Stimulated activated CD8-positive, alpha-beta memory T cell treated with anti-CD3 and anti-CD28 coated beads, Interleukin-4, amount 100 ng/mL, for 24 hours (primary cell): ENCODE results near the gene SLC11A2.
"Not testable (repeated sequence)": the region's sequence is repeated elsewhere in the genome, so short reads cannot be mapped to it uniquely, and the experiment has no call there.

ENCODE experiments used
- DNase-seq: peaks from one replicate; pipeline ENCODE4 v3.0.0-alpha.2; 2020; ENCODE audit warnings: low read depth

SLC11A2 gene

DNA sequence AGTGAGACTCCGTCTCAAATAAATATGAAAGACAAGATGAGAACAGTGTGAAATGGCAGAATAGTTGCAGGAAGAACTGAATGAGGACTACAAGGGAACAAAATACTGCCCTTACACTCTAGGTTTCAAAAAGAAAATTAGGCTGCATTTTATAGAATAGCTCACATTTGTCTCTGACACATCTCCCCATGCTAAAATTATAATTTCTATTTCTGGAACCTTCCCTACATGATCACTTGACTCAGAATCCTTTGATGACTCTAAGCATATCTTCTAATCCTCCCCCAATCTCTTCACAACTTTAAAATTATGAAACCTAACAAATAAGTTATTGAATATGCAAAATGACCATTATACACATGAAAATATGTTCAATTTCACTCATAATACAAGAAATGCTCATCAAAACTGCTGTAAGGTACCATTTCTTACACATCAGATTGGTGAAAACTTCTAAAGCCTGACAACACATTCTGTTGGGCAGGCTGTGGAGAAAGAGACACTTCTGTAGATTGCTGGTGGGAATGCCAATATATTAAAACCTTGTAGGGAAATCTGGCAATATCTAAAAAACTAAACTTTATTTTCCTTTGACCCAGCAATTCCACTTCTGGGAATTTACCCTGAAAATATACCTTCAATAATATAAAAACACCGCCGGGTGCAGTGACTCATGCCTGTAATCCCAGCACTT is 78.1 kb downstream of the SLC11A2 start:
- no peak for DNase-seq

- DNase-seq = no peak
Measured at GRCh38 chr12:50937653-50938052, 88.5 kb downstream of the SLC11A2 start.

DNA sequence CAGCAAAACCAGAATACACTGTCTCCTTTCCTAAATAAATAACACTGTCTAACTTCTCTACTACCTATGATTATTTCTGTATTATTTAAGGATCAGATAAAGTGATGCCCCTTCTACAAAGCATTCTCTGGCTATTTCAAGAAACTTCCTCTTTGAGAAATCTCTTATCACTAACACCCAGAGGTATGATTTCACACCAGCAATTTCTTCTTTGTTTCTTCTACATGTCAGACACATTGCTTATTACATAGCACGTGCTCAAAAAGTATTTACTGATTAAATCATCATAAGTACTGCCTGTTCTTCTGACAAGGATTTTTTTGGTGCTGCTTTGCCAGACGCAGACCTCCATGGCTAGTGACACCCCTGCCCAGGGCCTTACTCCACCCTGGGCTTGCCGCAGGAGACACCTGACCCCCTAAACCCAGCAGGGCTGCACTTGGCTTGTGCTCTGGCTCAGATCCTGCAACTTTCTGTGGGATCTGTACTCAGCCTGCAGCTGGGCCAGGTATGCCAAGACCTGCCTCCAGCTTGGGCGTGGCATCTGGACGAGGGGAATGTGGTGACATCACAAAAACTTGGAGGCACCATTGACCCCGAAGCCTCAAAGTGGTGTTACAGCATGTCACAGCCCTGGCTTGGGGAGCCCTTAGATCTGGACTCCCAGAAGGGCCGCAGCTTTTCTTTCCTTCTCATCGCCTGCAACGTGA is 89.2 kb downstream of the SLC11A2 start:
- DNase-seq = no peak

GRCh38 chr12:50934981-50935807 is 91.0 kb downstream of the SLC11A2 start:
- DNase-seq = no peak

DNA sequence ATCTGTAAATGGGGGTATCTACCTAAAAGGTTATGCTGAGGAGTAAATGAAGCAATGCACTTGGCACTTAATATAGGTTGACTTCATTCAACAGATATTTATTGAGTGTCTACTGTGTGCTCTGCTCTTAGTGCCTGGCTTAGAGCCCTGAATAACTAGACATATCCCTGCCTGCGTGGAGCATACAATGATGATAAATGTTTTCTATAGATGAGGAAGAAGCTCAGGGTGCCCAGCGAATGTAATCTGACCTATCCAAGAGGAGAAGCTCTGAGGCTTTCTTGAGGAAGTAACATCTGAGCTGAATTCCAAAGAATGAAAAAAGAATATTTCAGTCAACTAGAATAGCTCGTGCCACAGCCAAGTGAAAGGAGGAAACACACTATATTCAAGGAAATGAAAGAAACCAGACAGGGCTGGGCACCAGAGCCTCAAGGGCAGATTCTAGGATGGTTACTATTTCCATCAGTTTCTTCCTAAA is 91.8 kb downstream of the SLC11A2 start:
- DNase-seq = no peak

DNA sequence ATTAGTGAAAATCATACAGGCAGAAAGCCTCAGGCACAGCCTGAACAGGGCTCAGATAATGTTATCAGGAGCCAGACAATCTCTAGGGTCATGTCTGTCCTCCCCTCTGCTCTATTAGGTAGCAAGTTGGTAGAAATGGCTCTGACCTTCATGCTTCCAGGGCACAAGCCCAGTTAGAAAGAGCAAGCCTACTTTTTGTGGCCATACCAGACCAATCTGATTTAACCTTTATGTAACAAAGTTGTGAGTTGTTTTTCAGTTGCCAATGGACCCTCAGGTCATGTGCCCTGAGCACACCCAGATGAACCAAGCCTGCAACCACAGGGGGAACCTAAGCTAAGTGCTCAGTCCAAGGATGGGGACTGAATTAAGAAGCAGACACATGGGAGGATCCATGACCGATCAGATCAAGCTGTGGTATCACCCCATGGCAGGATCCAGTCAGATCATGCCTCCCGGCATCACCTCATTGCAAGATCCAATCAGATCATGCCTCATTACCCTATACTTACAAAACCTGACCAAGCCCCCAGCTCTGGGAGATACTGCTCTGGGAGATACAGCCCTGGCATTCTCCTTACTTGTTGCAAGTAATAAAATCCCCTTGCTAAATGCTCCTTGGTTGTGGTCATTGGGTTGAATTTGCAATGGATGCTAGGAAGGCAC is 92.6 kb downstream of the SLC11A2 start:
- DNase-seq = no peak

GRCh38 chr12:50932787-50933280 is 93.3 kb downstream of the SLC11A2 start:
- no peak for DNase-seq

DNA sequence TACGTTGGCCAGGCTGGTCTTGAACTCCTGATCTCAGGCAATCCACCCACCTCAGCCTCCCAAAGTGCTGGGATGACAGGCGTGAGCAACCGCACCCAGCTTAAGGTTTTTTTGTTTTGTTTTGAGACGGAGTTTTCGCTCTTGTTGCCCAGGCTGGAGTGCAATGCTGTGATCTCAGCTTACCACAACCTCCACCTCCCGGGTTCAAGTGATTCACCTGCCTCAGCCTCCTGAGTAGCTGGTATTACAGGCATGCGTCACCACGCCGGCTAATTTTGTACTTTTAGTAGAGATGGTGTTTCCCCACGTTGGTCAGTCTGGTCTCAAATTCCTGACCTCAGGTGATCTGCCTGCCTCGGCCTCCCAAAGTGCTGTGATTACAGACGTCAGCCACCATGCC is 95.7 kb downstream of the SLC11A2 start:
- not testable (repeated sequence) for DNase-seq

DNA sequence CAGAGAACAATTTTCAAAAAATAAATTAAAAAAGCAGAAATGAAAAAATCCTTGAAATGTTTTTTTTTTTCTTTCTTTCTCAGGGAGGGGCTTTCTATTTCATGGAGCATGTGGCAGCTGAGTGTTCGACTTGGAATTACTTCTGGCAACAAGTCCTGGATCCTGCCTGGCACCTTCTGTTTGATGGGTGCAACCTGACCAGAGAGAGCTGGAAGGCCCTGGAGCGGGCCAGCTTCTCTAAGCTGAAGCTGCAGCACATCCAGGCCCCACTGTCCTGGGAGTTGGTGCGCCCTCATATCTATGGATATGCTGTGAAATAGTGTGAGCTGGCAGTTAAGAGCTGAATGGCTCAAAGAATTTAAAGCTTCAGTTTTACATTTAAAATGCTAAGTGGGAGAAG is 96.4 kb downstream of the SLC11A2 start:
- DNase-seq = no peak
